H9 (cell line): ENCODE data around the gene B4GALNT1. TPM values are rescaled to one million over a fixed set of nuclear protein-coding genes. Genes with fewer than 3 reads are reported as not detected.

Experiments used
- DNase-seq: peaks from one replicate; pipeline ENCODE4 v3.0.0-alpha.2; 2017
- H2AFZ ChIP-seq: one replicate; pipeline ENCODE4 v1.6.1; 2013; ENCODE audit warnings: mild to moderate bottlenecking, low read length, control low read depth, moderate library complexity
- H2AK5ac ChIP-seq: 2 replicates; pipeline ENCODE4 v1.6.1; 2013; ENCODE audit warnings: low read length, control low read depth, mixed read lengths; ENCODE audit not compliant: insufficient read length
- H2BK120ac ChIP-seq: one replicate; pipeline ENCODE4 v1.6.1; 2013; ENCODE audit warnings: low read depth, mild to moderate bottlenecking, low read length, control low read depth, inconsistent platforms; ENCODE audit not compliant: poor library complexity, severe bottlenecking
- H2BK12ac ChIP-seq: 2 replicates; pipeline ENCODE4 v1.6.1; 2013; ENCODE audit warnings: low read length, control low read depth, mixed read lengths, low read depth; ENCODE audit not compliant: insufficient read length
- H2BK15ac ChIP-seq: 2 replicates; pipeline ENCODE4 v1.6.1; 2013; ENCODE audit warnings: low read depth, low read length, control low read depth
- H2BK20ac ChIP-seq: one replicate; pipeline ENCODE4 v1.6.1; 2013; ENCODE audit warnings: low read depth, mild to moderate bottlenecking, low read length, control low read depth, inconsistent platforms; ENCODE audit not compliant: poor library complexity, severe bottlenecking
- H2BK5ac ChIP-seq: 2 replicates; pipeline ENCODE4 v1.6.1; 2013; ENCODE audit warnings: low read length, control low read depth, mixed read lengths; ENCODE audit not compliant: insufficient read length
- H3K14ac ChIP-seq: 2 replicates; pipeline ENCODE4 v1.6.1; 2013; ENCODE audit warnings: low read length, control low read depth; ENCODE audit not compliant: insufficient read depth
- H3K18ac ChIP-seq: 2 replicates; pipeline ENCODE4 v1.6.1; 2013; ENCODE audit warnings: low read depth, mild to moderate bottlenecking, mixed read lengths, low read length, control low read depth; ENCODE audit not compliant: insufficient read length
- H3K23ac ChIP-seq: 2 replicates; pipeline ENCODE4 v1.6.1; 2013; ENCODE audit warnings: low read length, control low read depth, mixed read lengths, low read depth; ENCODE audit not compliant: insufficient read length
- H3K23me2 ChIP-seq: 2 replicates; pipeline ENCODE4 v1.6.1; 2013; ENCODE audit warnings: low read depth, mild to moderate bottlenecking, mixed read lengths, low read length, control low read depth; ENCODE audit not compliant: insufficient read length, poor library complexity, severe bottlenecking
- H3K27ac ChIP-seq: 2 replicates; pipeline ENCODE4 v1.5.1; 2013; ENCODE audit warnings: low read length, control low read depth, mixed read lengths, low read depth; ENCODE audit not compliant: insufficient read length
- H3K27me3 ChIP-seq: 2 replicates; pipeline ENCODE4 v1.6.1; 2013; ENCODE audit warnings: low read length, control low read depth, inconsistent platforms; ENCODE audit not compliant: insufficient read depth
- H3K4ac ChIP-seq: 2 replicates; pipeline ENCODE4 v1.6.1; 2013; ENCODE audit warnings: low read depth, mild to moderate bottlenecking, control low read depth, inconsistent platforms, low read length, moderate library complexity
- H3K4me1 ChIP-seq: 2 replicates; pipeline ENCODE4 v1.6.1; 2013; ENCODE audit warnings: low read length, control low read depth, inconsistent platforms; ENCODE audit not compliant: insufficient read depth
- H3K4me2 ChIP-seq: 2 replicates; pipeline ENCODE4 v1.6.1; 2013; ENCODE audit warnings: low read length, control low read depth, mixed read lengths; ENCODE audit not compliant: insufficient read length, insufficient read depth
- H3K56ac ChIP-seq: 2 replicates; pipeline ENCODE4 v1.6.1; 2013; ENCODE audit warnings: low read depth, mild to moderate bottlenecking, mixed read lengths, low read length, control low read depth; ENCODE audit not compliant: insufficient read length
- H3K79me1 ChIP-seq: 2 replicates; pipeline ENCODE4 v1.6.1; 2013; ENCODE audit warnings: low read depth, mild to moderate bottlenecking, moderate library complexity, low read length, control low read depth, inconsistent platforms; ENCODE audit not compliant: insufficient read depth, poor library complexity, severe bottlenecking
- H3K79me2 ChIP-seq: 2 replicates; pipeline ENCODE4 v1.6.1; 2013; ENCODE audit warnings: low read length, control low read depth, inconsistent platforms; ENCODE audit not compliant: insufficient read depth
- H3K9ac ChIP-seq: 2 replicates; pipeline ENCODE4 v1.6.1; 2013; ENCODE audit warnings: low read length, control low read depth, mixed read lengths; ENCODE audit not compliant: insufficient read length; ENCODE audit errors: extremely low read depth
- H3K9me3 ChIP-seq: one replicate; pipeline ENCODE4 v1.6.1; 2013; ENCODE audit warnings: low read depth, low read length, inconsistent platforms; ENCODE audit not compliant: control insufficient read depth
- H3T11ph ChIP-seq: one replicate; pipeline ENCODE4 v1.6.1; 2013; ENCODE audit warnings: mild to moderate bottlenecking, low read length, control low read depth, inconsistent platforms
- H4K20me1 ChIP-seq: one replicate; pipeline ENCODE4 v1.6.1; 2013; ENCODE audit not compliant: control insufficient read depth, insufficient read length, insufficient read depth
- H4K5ac ChIP-seq: 2 replicates; pipeline ENCODE4 v1.6.1; 2013; ENCODE audit warnings: low read depth, mild to moderate bottlenecking, mixed read lengths, low read length, control low read depth; ENCODE audit not compliant: insufficient read length
- H4K8ac ChIP-seq: replicated peaks from 2 replicates; pipeline ENCODE4 v1.6.1; 2013; ENCODE audit warnings: low read length, control low read depth, mixed read lengths, low read depth; ENCODE audit not compliant: insufficient read length
- H4K91ac ChIP-seq: 2 replicates; pipeline ENCODE4 v1.6.1; 2013; ENCODE audit warnings: low read depth, mild to moderate bottlenecking, moderate library complexity, mixed read lengths, low read length, control low read depth; ENCODE audit not compliant: insufficient read length
- H3K27ac Mint-ChIP-seq, 3 experiments: 2 replicates in 2 of 3; 3 replicates in 1 of 3; pipeline ENCODE4 v1.8.0; 2020 to 2021; ENCODE audit warnings: mixed read lengths in 3 of 3, mild to moderate bottlenecking in 1 of 3, moderate library complexity in 1 of 3
- H3K27me3 Mint-ChIP-seq: 2 replicates; pipeline ENCODE4 v1.8.0; 2021; ENCODE audit warnings: low read depth, mild to moderate bottlenecking, moderate library complexity, mixed read lengths
- H3K36me3 Mint-ChIP-seq, 3 experiments: 2 replicates in 2 of 3; 3 replicates in 1 of 3; pipeline ENCODE4 v1.8.0; 2020 to 2021; ENCODE audit warnings: low read depth in 3 of 3, mixed read lengths in 3 of 3; ENCODE audit not compliant: insufficient read depth in 1 of 3
- H3K4me1 Mint-ChIP-seq, 2 experiments: 2 replicates each; pipeline ENCODE4 v1.8.0; 2020; ENCODE audit warnings: mixed read lengths in 2 of 2
- H3K4me3 Mint-ChIP-seq, 2 experiments: 2 replicates in 1 of 2; 3 replicates in 1 of 2; pipeline ENCODE4 v1.8.0; 2020 to 2021; ENCODE audit warnings: mild to moderate bottlenecking in 2 of 2, mixed read lengths in 2 of 2, moderate library complexity in 1 of 2
- H3K9me3 Mint-ChIP-seq, 2 experiments: 2 replicates in 1 of 2; 3 replicates in 1 of 2; pipeline ENCODE4 v1.8.0; 2020; ENCODE audit warnings: mild to moderate bottlenecking in 2 of 2, mixed read lengths in 2 of 2, moderate library complexity in 1 of 2
- WGBS: extraction: QIAGEN DNeasy Blood & Tissue Kit; methylation state at CpG from one replicate; pipeline ENCODE4 v1.1.7; 2013; ENCODE audit warnings: missing lambda C conversion rate, low lambda C conversion rate, mixed read lengths; ENCODE audit not compliant: insufficient read length; ENCODE audit errors: extremely low coverage; 5-methylcytosine and 5-hydroxymethylcytosine counted together
- total RNA-seq: library from RNA; stranded (reverse); gene quantifications from 2 replicates; pipeline ENCODE4 v1.2.1, GENCODE V29; 2021
- TF ChIP-seq, protein P1 (sequence below): fragments of 200-600 bp; sonication (generic); conservative IDR thresholded peaks from 3 replicates; pipeline ENCODE4 v1.8.0; 2021; ENCODE audit warnings: antibody characterized with exemption, mild to moderate bottlenecking

The B4GALNT1 gene
- total RNA-seq, 1 experiment from 2014 or later: 2.3 TPM

DNA sequence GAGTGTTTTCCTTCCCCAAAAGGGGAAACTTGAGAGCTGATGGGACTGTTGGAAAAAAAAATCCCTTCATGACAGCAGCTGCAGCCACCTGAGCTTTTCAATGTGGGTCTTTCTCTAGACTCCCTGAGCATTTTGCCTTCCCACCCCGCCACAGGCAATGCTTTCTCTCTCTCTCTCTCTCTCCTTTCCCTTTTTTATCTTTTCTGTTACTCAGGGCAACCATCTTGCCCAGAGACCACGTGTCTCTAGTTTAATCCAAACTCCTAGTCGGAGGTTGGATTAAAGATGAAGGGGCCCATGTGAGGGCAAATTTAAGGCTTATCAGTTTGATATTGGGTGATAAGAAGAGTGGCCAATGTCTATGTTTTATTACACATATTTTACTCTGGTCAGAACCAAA is 25.9 kb upstream of the B4GALNT1 start:
- TF ChIP-seq, protein P1, sequence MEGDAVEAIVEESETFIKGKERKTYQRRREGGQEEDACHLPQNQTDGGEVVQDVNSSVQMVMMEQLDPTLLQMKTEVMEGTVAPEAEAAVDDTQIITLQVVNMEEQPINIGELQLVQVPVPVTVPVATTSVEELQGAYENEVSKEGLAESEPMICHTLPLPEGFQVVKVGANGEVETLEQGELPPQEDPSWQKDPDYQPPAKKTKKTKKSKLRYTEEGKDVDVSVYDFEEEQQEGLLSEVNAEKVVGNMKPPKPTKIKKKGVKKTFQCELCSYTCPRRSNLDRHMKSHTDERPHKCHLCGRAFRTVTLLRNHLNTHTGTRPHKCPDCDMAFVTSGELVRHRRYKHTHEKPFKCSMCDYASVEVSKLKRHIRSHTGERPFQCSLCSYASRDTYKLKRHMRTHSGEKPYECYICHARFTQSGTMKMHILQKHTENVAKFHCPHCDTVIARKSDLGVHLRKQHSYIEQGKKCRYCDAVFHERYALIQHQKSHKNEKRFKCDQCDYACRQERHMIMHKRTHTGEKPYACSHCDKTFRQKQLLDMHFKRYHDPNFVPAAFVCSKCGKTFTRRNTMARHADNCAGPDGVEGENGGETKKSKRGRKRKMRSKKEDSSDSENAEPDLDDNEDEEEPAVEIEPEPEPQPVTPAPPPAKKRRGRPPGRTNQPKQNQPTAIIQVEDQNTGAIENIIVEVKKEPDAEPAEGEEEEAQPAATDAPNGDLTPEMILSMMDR: no peak
- Histone ChIP-seq H3K27me3 (no peaks in the 10 kb centered on the region), H3K79me1 (no peaks in the 10 kb centered on the region), H3K9me3 (no peaks in the 10 kb centered on the region), H2BK120ac (no peak overlapping the region), H2BK5ac (no peak overlapping the region), H3K4me1 (no peaks in the 10 kb centered on the region), H2BK12ac (no peak overlapping the region), H3K9ac (no peak overlapping the region), H3K4ac (no peak overlapping the region), H4K20me1 (no peaks in the 10 kb centered on the region), H3K18ac (no peak overlapping the region), H2AFZ (no peak overlapping the region), H3K56ac (no peak overlapping the region), H3K79me2 (no peaks in the 10 kb centered on the region), H2BK15ac (no peak overlapping the region), H3K4me2 (no peak overlapping the region), H2AK5ac (no peak overlapping the region), H3K14ac (no peak overlapping the region), H3K27ac (no peak overlapping the region), H3T11ph (no peak overlapping the region), H4K5ac (no peak overlapping the region), H2BK20ac (no peak overlapping the region), H3K23ac (no peak overlapping the region), H4K91ac (no peak overlapping the region), H3K23me2 (no peaks in the 10 kb centered on the region), H4K8ac (no peak overlapping the region)
- no peak for DNase-seq
- no CpG with 5 or more reads among the region's 3 CpGs for WGBS
- Mint-ChIP-seq H3K4me1 (no peaks in the 10 kb centered on the region), H3K27ac (no peak overlapping the region), H3K4me3 (no peak overlapping the region), H3K9me3 (peaks cover 73 to 79% of the 10 kb centered on the region in 2 experiments), H3K36me3 (peaks cover 0 to 12% (median 7%) of the 10 kb centered on the region in 3 experiments; a peak in 3 of 7 replicates), H3K27me3 (peaks cover 23% of the 10 kb centered on the region)
